Suprapubic skin (tissue), 4 donors: ENCODE results near the gene STK25. TPM values are rescaled to one million over a fixed set of nuclear protein-coding genes. Genes with fewer than 3 reads are reported as not detected.
A peak's percentile ranks its signal among the peaks of the same experiment; 100 is the strongest.

Experiments used
- DNase-seq, 2 donors: peaks; one replicate each; pipeline ENCODE4 v3.0.0-alpha.2; 2019; ENCODE audit warnings: low spot score in 2 of 2
- H3K27ac ChIP-seq: fragments of 200-600 bp; sonication (generic); one replicate; pipeline ENCODE4 v1.5.1; 2019
- H3K27me3 ChIP-seq: fragments of 200-600 bp; sonication (generic); one replicate; pipeline ENCODE4 v1.5.1; 2019
- H3K36me3 ChIP-seq: fragments of 200-600 bp; sonication (generic); one replicate; pipeline ENCODE4 v1.5.1; 2019
- H3K4me1 ChIP-seq: fragments of 200-600 bp; sonication (generic); one replicate; pipeline ENCODE4 v1.5.1; 2019
- H3K4me3 ChIP-seq: fragments of 200-600 bp; sonication (generic); one replicate; pipeline ENCODE4 v1.5.1; 2019; ENCODE audit warnings: mild to moderate bottlenecking
- H3K9me3 ChIP-seq: fragments of 200-600 bp; sonication (generic); one replicate; pipeline ENCODE4 v1.5.1; 2019
- CTCF ChIP-seq, 2 donors: fragments of 200-600 bp in 1 of 2; fragments of 450-650 bp in 1 of 2; sonication (generic) in 1 of 2; IDR thresholded peaks; one replicate each; pipeline ENCODE4 v1.5.1; 2016 to 2019; ENCODE audit warnings: antibody characterized with exemption in 2 of 2, mild to moderate bottlenecking in 1 of 2, moderate library complexity in 1 of 2
- EP300 ChIP-seq: sonication (generic); formaldehyde crosslinking; IDR thresholded peaks from one replicate; pipeline ENCODE4 v1.6.1; 2017; ENCODE audit warnings: antibody characterized with exemption
- POLR2A ChIP-seq, 2 donors: fragments of 450-650 bp; IDR thresholded peaks; one replicate each; pipeline ENCODE4 v1.6.1; 2017; ENCODE audit warnings: antibody characterized with exemption in 2 of 2, mild to moderate bottlenecking in 2 of 2, moderate library complexity in 2 of 2
- POLR2AphosphoS5 ChIP-seq, 3 donors: sonication (generic); formaldehyde crosslinking; IDR thresholded peaks; one replicate each; pipeline ENCODE4 v1.6.1; 2017; ENCODE audit warnings: antibody characterized with exemption in 3 of 3
- WGBS: methylation state at CpG from one replicate; pipeline ENCODE4 v1.1.5; 2018; 5-methylcytosine and 5-hydroxymethylcytosine counted together
- total RNA-seq, 4 donors: library from RNA; depleted of rRNA; stranded (reverse); fragments of >200 nt; gene quantifications; one replicate each; pipeline ENCODE4 v1.1.0, GENCODE V29; 2016

Gene STK25
- total RNA-seq, 4 donors from 2014 or later, result 131 to 232 (median 147) TPM

GRCh38 chr2:241541564-241542277 lies 33.3 kb upstream of the STK25 start:
- WGBS, result no CpG with 5 or more reads among the region's 62 CpGs
- peaks cover 16% of the 10 kb centered on the region for H3K27me3 ChIP-seq
- TF ChIP-seq POLR2A (IDR thresholded peaks at IDR 0.05), result no peak
- no peak for TF ChIP-seq CTCF (IDR thresholded peaks at IDR 0.05)
- TF ChIP-seq POLR2AphosphoS5 (IDR thresholded peaks at IDR 0.05), result no peak
- TF ChIP-seq EP300, result no peak
- peak overlapping the region; percentile 50 for H3K4me3 ChIP-seq
- no peaks in the 10 kb centered on the region for H3K36me3 ChIP-seq
- peaks cover 20% of the 10 kb centered on the region for H3K4me1 ChIP-seq
- H3K9me3 ChIP-seq, result no peaks in the 10 kb centered on the region
- DNase-seq, result no peak
- no peak overlapping the region for H3K27ac ChIP-seq

DNA sequence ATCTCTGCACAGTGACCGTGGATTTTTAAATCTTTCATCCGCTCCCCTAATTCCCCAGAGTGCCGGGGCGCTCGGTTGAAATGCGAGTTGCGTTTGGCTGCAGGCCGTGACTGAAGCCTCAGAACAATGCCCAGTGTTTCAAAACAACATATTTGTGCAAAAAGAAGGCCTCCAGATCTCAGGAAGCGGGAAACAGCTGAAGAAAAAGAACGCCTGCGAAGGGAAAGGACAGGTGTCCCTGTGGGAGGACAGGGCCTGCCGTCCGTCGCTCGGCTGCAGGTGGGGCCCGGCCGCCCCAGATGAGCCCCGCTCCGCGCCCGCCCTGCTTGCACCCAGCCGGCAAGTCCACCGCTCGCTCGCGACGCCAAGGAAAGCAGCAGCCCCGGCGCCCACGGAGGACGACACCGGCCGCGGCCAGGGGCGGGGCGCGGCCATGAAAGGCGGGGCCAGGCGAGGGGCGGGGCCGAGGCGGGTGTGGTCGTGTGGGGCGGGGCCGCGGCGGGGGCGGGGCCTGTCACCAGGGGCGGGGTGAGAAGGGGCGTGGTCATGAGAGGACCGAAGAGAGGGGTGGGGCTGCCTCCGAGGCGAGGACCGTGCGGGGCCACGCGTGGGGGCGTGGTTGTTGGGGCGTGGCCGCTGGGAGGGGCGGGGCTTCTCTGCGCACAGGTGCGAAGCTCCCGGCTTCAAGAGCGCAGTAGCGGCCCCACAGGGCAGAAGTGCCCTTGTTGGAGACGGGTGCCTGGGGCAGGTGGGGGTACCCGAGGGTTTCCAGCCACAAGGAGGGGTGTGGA lies 32.6 kb upstream of the STK25 start:
- no peaks in the 10 kb centered on the region for H3K36me3 ChIP-seq
- no peak for TF ChIP-seq POLR2A (IDR thresholded peaks at IDR 0.05)
- TF ChIP-seq EP300, result no peak
- TF ChIP-seq POLR2AphosphoS5 (IDR thresholded peaks at IDR 0.05), result no peak
- no peak for TF ChIP-seq CTCF (IDR thresholded peaks at IDR 0.05)

GRCh38 chr2:241540401-241540770 lies 32.0 kb upstream of the STK25 start:
- H3K9me3 ChIP-seq, result no peaks in the 10 kb centered on the region
- WGBS, result 45% methylated on average over 5 of the region's 10 CpGs
- peaks cover 20% of the 10 kb centered on the region for H3K4me1 ChIP-seq
- TF ChIP-seq EP300 (no peak), CTCF (IDR thresholded peaks at IDR 0.05) (no peak), POLR2A (IDR thresholded peaks at IDR 0.05) (no peak), POLR2AphosphoS5 (IDR thresholded peaks at IDR 0.05) (no peak)
- peaks cover 8% of the 10 kb centered on the region for H3K27me3 ChIP-seq
- no peak for DNase-seq
- H3K4me3 ChIP-seq, result peak overlapping the region; percentile 50
- H3K36me3 ChIP-seq, result no peaks in the 10 kb centered on the region
- no peak overlapping the region for H3K27ac ChIP-seq

More for the DNA sequence above, 32.6 kb upstream of the STK25 start:
- DNase-seq, result peak in 1 of 2 donors; percentile 81
- Histone ChIP-seq H3K4me3 (peak overlapping the region; percentile 50), H3K27ac (no peak overlapping the region), H3K9me3 (no peaks in the 10 kb centered on the region), H3K4me1 (peaks cover 20% of the 10 kb centered on the region), H3K27me3 (peaks cover 10% of the 10 kb centered on the region)
- WGBS, result 7% methylated on average over 18 of the region's 68 CpGs

DNA sequence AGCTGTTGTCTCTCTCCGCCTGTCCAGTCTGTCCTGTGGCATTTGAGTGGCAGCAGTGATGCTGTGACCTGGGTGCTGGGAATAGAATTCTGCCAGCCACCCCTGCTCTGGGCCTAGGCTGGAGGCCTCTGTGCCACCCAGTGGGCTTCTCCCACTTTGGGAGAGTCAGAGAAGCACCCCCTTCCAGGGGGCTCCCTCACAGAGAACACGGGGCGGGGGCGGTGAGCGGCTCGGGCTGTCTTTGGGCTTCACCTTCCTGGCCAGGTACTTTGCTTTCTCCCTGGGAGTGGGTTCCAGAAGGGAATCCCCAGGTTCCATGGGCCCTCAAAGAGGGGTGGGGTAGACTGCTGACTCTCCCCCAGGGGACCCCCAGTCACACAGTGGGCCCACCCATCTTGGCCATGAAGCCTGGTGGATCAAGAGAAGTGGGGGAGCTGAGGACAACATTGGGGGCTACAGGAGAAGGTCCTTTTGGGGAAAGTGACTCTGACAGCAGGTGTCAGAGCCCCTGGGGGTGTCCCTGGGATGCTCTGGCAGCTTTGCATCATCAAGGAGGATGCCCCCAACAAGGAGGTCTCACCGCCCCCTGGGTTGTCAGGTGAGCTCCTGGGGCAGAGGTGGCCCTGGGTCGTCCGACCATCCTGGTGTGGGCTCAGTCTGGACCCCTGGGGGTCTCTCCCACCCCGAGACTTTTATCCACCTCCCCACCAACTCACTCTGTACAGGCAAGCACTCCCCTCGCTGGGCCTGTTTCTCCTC lies 31.4 kb upstream of the STK25 start:
- DNase-seq, result no peak

More for the DNA sequence above, 31.4 kb upstream of the STK25 start:
- H3K4me3 ChIP-seq, result no peak overlapping the region
- H3K27ac ChIP-seq, result no peak overlapping the region
- TF ChIP-seq CTCF (IDR thresholded peaks at IDR 0.05) (no peak), POLR2A (IDR thresholded peaks at IDR 0.05) (no peak), POLR2AphosphoS5 (IDR thresholded peaks at IDR 0.05) (no peak), EP300 (no peak)
- no peaks in the 10 kb centered on the region for H3K9me3 ChIP-seq
- no peaks in the 10 kb centered on the region for H3K36me3 ChIP-seq
- WGBS, result 94% methylated on average over 9 of the region's 11 CpGs
- peaks cover 20% of the 10 kb centered on the region for H3K4me1 ChIP-seq
- peaks cover 8% of the 10 kb centered on the region for H3K27me3 ChIP-seq
